ENCODE measurements around the gene FABP6. TPM values are rescaled to one million over a fixed set of nuclear protein-coding genes. Genes with fewer than 3 reads are reported as not detected.

Gene FABP6
- total RNA-seq, 1 experiment from 2014 or later = 0.52 TPM

DNA sequence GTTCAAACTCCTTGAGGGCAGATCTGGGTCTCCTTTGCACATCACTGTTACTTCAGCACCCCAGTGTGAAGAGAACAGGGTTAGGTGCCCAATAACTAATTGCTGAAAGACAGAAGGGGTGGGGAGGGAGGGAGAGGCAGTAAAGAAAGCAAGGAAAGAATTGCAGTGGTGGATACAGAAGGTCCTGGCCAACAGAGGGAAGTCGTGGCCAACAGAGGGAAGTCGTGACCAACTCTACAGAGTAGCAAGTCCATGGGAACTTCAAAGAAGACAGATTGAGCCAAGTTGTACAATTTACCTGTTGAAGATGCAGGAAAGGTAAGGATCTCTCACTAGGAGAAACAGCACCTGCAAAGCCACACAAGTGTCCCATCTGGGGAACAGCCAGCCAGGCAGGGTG is 56.0 kb downstream of the FABP6 start:
- peaks cover 15% of the 10 kb centered on the region for H3K4me1 ChIP-seq (ENCODE audit: insufficient read depth, low read length, poor library complexity, severe bottlenecking)
- no TSS peak for BruUV-seq (replicated peaks)
- ChIA-PET CTCF (no interaction called here), POLR2A (ENCODE audit: low non-redundant PET) (no interaction called here)
- H3K36me3 ChIP-seq (ENCODE audit: insufficient read depth, low read length, poor library complexity, severe bottlenecking) = no peaks in the 10 kb centered on the region
- no peaks in the 10 kb centered on the region for H3K27me3 ChIP-seq (replicated peaks; ENCODE audit: insufficient read depth, low read depth, low read length, poor library complexity)
- no peak overlapping the region for H3K27ac ChIP-seq (ENCODE audit: low read depth, low read length, poor library complexity, severe bottlenecking)
- intact Hi-C loops (cut with micrococcal nuclease; ENCODE audit: unreplicated experiment) = no loop called here
- DNase-seq (ENCODE audit: low spot score) = no peak
- TF ChIP-seq EZH2 (IDR thresholded peaks at IDR 0.05; ENCODE audit: borderline replicate concordance, low read depth, low read length, poor library complexity, severe bottlenecking) = no peak
- no peak overlapping the region for H3K4me3 ChIP-seq (ENCODE audit: low read depth, low read length, poor library complexity, severe bottlenecking)
- H3K9me3 ChIP-seq (ENCODE audit: low read depth, low read length, poor library complexity, severe bottlenecking) = no peaks in the 10 kb centered on the region

DNA sequence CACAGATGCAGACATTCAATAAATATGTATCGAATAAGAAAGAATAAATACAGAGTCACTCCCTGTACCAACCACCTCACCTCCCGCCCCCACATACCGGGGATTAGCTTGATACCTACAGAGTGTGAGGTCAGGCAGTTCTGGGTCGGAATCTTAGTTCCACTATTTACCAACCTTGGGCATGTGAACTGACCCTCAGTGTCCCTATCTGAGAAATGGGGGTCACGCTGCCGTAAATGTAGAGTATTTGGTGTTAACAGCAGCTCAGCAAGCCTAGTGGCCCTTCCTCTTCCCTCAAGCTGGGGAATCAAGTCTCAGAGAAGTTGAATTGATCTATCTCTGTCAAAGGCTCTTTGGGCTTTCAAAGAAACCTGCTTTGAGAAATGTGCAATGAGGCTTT is 57.6 kb downstream of the FABP6 start:
- Histone ChIP-seq H3K9me3 (ENCODE audit: low read depth, low read length, poor library complexity, severe bottlenecking) (no peaks in the 10 kb centered on the region), H3K4me3 (ENCODE audit: low read depth, low read length, poor library complexity, severe bottlenecking) (no peak overlapping the region), H3K36me3 (ENCODE audit: insufficient read depth, low read length, poor library complexity, severe bottlenecking) (no peaks in the 10 kb centered on the region), H3K4me1 (ENCODE audit: insufficient read depth, low read length, poor library complexity, severe bottlenecking) (peaks cover 10% of the 10 kb centered on the region), H3K27ac (ENCODE audit: low read depth, low read length, poor library complexity, severe bottlenecking) (no peak overlapping the region), H3K27me3 (replicated peaks; ENCODE audit: insufficient read depth, low read depth, low read length, poor library complexity) (no peaks in the 10 kb centered on the region)
- ChIA-PET POLR2A (ENCODE audit: low non-redundant PET) (no interaction called here), CTCF (no interaction called here)
- TF ChIP-seq, protein P1, sequence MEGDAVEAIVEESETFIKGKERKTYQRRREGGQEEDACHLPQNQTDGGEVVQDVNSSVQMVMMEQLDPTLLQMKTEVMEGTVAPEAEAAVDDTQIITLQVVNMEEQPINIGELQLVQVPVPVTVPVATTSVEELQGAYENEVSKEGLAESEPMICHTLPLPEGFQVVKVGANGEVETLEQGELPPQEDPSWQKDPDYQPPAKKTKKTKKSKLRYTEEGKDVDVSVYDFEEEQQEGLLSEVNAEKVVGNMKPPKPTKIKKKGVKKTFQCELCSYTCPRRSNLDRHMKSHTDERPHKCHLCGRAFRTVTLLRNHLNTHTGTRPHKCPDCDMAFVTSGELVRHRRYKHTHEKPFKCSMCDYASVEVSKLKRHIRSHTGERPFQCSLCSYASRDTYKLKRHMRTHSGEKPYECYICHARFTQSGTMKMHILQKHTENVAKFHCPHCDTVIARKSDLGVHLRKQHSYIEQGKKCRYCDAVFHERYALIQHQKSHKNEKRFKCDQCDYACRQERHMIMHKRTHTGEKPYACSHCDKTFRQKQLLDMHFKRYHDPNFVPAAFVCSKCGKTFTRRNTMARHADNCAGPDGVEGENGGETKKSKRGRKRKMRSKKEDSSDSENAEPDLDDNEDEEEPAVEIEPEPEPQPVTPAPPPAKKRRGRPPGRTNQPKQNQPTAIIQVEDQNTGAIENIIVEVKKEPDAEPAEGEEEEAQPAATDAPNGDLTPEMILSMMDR (conservative IDR thresholded peaks at IDR 0.05; ENCODE audit: low read depth, low read length) = no peak
- no peak for TF ChIP-seq EZH2 (IDR thresholded peaks at IDR 0.05; ENCODE audit: borderline replicate concordance, low read depth, low read length, poor library complexity, severe bottlenecking)
- no TSS peak for BruUV-seq (replicated peaks)
- no peak for DNase-seq (ENCODE audit: low spot score)
- intact Hi-C loops (cut with micrococcal nuclease; ENCODE audit: unreplicated experiment) = no loop called here

DNA sequence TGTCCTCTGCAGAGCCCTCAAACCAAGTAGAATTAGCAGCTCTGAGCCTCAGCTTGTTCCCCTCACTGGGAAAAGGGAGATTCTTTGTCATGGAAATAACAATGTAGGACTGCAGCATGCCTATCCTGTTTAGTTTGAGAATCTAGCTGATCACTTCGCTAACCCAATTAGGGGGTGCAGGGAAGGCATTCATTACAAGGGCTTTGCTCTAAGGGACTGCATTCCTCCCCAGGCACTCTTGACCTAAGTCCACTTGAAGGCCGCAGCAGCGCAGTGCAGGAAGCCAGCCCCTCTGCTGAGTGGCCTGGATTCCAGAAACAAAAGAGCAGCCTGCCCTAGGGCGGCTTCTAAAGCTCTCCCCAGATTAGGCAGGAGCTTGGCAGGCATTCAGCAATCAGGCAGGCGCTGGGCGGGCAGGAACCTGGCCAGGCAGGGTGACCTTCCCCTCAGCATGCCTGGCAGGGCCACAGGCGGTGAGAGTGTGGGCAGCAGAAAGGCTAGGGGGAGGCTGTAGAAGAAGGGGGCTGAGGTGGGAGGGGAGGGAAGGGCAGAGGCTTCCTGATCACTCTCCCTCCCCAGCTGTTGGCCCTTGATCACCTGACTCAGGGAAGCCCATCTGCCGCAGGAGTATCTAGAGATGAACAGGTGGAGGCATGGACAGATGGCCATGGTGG is 58.2 kb downstream of the FABP6 start:
- TF ChIP-seq EZH2 (IDR thresholded peaks at IDR 0.05; ENCODE audit: borderline replicate concordance, low read depth, low read length, poor library complexity, severe bottlenecking) = no peak
- TF ChIP-seq, protein P1 (conservative IDR thresholded peaks at IDR 0.05; ENCODE audit: low read depth, low read length) = no peak
- ChIA-PET CTCF (no interaction called here), POLR2A (ENCODE audit: low non-redundant PET) (no interaction called here)
- H3K27me3 ChIP-seq (replicated peaks; ENCODE audit: insufficient read depth, low read depth, low read length, poor library complexity) = no peaks in the 10 kb centered on the region
- intact Hi-C loops (cut with micrococcal nuclease; ENCODE audit: unreplicated experiment) = no loop called here
- BruUV-seq (replicated peaks) = no TSS peak
- DNase-seq (ENCODE audit: low spot score) = no peak
- H3K4me1 ChIP-seq (ENCODE audit: insufficient read depth, low read length, poor library complexity, severe bottlenecking) = peaks cover 6% of the 10 kb centered on the region
- no peak overlapping the region for H3K27ac ChIP-seq (ENCODE audit: low read depth, low read length, poor library complexity, severe bottlenecking)
- no peaks in the 10 kb centered on the region for H3K36me3 ChIP-seq (ENCODE audit: insufficient read depth, low read length, poor library complexity, severe bottlenecking)
- H3K9me3 ChIP-seq (ENCODE audit: low read depth, low read length, poor library complexity, severe bottlenecking) = no peaks in the 10 kb centered on the region
- H3K4me3 ChIP-seq (ENCODE audit: low read depth, low read length, poor library complexity, severe bottlenecking) = no peak overlapping the region

Other genes starting within 250 kb of the FABP6 start
- 61.1 and 66.5 TPM in 2 replicates for gene TTC1, start 220.4 kb upstream of the FABP6 start, total RNA-seq (2021)
- gene PWWP2A, start 110.1 kb upstream of the FABP6 start, total RNA-seq (2021) = 16.5 and 17.7 TPM in 2 replicates
- gene CCNJL, start 83.1 kb downstream of the FABP6 start, total RNA-seq (2021) = 7.6 and 11.9 TPM in 2 replicates
- gene C1QTNF2, start 141.1 kb downstream of the FABP6 start, total RNA-seq (2021) = 0.24 and 0.39 TPM in 2 replicates
- gene FAM200C, start 170.5 kb downstream of the FABP6 start, total RNA-seq (2021) = 6.3 TPM in 2 replicates
- gene SLU7, start 189.6 kb downstream of the FABP6 start, total RNA-seq (2021) = 37.4 and 43.1 TPM in 2 replicates
- 192 and 199 TPM in 2 replicates for gene PTTG1, start 192.3 kb downstream of the FABP6 start, total RNA-seq (2021)